D721Med (cell line): ENCODE measurements around the gene APOBEC3A.

ENCODE experiments used
- DNase-seq: peaks from one replicate; pipeline ENCODE4 v3.0.0; 2011; ENCODE audit warnings: low spot score; ENCODE audit not compliant: insufficient read length
- FAIRE-seq: peaks from 2 replicates; lab custom pipeline; 2011; peaks lifted over from hg19 to GRCh38; lab: Jason Lieb, UNC
- TF ChIP-seq, protein P1 (sequence below): IDR thresholded peaks from 2 replicates; pipeline ENCODE4 v1.5.1; 2012; ENCODE audit warnings: mild to moderate bottlenecking, control low read depth; ENCODE audit not compliant: insufficient read depth; ENCODE audit errors: missing control alignments

Gene APOBEC3A

DNA sequence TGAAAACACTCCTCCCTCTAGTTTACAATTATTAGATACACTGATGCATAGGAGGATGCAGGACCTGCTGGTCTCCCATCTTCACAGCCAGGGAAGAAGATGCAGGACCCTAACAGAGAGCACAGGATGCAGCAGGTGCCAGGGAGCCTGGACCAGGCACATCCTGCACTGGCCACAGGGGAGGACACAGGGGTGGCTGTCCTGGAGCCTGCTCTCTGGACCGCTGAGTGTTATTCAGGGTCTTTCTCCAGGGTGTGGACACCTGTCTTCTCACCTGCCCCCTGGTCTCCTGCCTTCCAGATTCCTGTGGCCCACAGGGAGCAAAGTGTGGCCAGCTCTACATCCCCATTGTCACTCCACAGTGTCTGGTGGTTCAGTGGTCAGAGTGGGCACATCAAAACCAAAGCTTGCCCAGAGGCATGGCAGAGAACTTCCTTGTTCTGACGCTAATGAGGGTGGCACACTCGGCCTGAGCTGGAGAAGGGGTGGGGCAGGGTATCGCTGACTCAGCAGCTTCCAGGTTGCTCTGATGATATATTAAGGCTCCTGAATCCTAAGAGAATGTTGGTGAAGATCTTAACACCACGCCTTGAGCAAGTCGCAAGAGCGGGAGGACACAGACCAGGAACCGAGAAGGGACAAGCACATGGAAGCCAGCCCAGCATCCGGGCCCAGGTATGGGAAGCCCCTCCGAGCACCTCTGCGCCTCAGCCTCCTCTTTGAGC lies at the start of gene APOBEC3A:
Gene APOBEC3A (plus strand): TSS at position 564 of the 725 bp plus-strand sequence. CDS start 83 bp downstream, at position 647.
- DNase-seq (no peak), FAIRE-seq (no peak)

DNA sequence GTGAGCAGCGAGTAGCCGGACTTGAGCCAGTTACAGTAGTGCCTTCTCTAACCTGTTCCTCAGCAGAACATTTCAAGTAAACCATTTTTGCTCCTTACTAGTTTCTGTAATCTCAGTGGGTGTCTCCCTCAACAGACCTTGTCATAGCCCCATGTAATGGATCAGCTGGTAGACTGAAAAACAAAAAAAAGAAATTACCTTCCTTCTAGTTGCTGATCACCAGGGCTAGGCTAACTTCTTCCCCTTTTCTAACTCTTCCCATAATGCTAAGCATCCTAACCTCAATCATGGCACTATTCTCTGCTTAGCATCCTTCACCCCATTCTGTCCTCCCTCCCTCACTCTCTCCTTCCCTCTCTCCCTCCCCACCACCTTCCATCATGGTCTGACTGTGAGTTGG lies 49.6 kb upstream of the APOBEC3A start:
- TF ChIP-seq, protein P1, sequence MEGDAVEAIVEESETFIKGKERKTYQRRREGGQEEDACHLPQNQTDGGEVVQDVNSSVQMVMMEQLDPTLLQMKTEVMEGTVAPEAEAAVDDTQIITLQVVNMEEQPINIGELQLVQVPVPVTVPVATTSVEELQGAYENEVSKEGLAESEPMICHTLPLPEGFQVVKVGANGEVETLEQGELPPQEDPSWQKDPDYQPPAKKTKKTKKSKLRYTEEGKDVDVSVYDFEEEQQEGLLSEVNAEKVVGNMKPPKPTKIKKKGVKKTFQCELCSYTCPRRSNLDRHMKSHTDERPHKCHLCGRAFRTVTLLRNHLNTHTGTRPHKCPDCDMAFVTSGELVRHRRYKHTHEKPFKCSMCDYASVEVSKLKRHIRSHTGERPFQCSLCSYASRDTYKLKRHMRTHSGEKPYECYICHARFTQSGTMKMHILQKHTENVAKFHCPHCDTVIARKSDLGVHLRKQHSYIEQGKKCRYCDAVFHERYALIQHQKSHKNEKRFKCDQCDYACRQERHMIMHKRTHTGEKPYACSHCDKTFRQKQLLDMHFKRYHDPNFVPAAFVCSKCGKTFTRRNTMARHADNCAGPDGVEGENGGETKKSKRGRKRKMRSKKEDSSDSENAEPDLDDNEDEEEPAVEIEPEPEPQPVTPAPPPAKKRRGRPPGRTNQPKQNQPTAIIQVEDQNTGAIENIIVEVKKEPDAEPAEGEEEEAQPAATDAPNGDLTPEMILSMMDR, result no peak
- DNase-seq (no peak), FAIRE-seq (no peak)

More for the DNA sequence above, at the start of gene APOBEC3A:
- TF ChIP-seq, protein P1, result no peak

DNA sequence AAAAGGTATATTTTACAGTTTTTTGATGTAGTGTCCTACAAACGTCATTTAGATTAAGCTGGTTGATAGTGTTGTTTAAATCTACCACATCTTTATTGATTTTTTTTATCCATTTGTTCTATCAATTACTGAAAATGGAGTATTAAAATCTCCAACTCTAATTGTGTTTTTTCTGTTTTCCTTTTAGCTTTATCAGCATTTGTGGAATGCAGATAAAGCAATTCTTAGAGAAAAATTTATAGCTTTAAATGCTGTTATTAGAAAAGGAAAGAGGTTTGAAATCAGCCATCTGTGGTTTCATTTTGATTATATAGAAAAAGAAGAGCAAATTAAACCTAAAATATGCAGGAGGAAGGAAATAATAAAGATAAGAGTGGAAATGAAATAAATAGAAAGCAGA lies 46.0 kb upstream of the APOBEC3A start:
- TF ChIP-seq, protein P1, result no peak
- FAIRE-seq, result no peak
- DNase-seq, result no peak

DNA sequence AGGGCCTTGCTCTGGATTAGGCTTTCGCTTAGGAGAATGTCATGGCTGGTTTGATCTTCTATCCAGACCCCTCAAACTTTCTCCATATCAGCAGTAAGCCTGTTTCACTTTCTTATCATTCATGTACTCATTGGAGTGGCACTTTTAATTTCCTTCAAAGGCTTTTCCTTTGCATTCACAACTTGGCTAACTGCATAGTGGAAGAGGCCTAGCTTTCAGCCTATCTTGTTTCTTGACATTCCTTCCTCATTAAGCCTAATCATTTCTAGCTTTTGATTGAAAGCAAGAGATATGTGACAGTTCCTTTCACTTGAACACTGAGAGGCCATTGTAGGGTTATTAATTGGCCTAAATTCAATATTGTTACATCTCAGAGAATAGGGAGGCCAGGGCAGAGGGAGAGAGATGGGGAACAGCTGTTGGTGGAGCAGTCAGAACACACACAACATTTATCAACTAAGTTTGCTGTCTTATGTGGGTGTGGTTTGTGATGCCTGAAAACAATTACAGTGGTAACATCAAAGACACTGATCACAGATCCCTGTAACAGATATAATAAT lies 37.7 kb upstream of the APOBEC3A start:
- DNase-seq (no peak), FAIRE-seq (no peak)
- TF ChIP-seq, protein P1, result no peak

DNA sequence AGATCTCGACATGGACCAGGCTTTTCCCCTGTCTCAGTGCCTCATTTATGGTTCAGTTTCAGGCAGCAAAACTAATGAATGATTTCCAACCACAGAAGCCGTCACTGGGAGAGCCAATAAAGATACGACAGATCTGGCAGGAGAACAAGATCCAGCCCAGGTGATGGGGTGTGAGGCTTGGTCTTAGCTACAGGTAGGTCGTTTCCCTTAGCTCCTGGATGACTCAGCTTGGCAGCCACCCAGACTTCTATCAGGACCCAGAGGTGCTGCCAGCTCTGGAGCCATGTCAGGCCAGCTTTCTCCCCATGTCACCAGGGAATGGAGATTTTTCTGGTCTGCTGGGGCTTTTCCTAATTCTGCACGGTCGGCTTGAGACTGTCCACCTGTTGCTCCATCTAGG lies 36.3 kb upstream of the APOBEC3A start:
- FAIRE-seq, result no peak
- TF ChIP-seq, protein P1, result no peak
- no peak for DNase-seq

DNA sequence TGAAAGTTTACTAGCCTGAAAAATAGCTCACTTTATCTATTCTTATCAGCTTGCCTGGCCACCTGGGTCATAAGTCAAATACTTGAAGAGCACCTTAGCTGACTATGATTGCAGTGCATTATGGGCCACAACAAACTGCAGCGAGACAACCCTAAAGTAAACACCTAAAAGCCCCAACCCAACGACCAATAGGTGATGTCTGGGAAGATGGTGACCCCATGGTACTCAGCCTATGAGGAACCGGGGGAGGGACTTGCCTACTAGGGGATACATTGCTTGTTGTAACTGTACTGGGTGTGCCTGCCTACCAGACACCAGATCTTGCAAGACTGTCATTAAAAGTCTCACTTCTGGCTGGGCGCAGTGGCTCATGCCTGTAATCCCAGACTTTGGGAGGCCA lies 35.6 kb upstream of the APOBEC3A start:
- DNase-seq, result no peak
- TF ChIP-seq, protein P1, result no peak
- FAIRE-seq, result no peak
